GM18861 (cell line): ENCODE results near the gene CDCA8.
A peak's percentile ranks its signal among the peaks of the same experiment; 100 is the strongest.

Experiments used
- ATAC-seq: cut with Tn5 transposase; IDR thresholded peaks from one replicate; pipeline ENCODE4 v1.9.1; 2021; ENCODE audit not compliant: unreplicated experiment

Gene CDCA8

DNA sequence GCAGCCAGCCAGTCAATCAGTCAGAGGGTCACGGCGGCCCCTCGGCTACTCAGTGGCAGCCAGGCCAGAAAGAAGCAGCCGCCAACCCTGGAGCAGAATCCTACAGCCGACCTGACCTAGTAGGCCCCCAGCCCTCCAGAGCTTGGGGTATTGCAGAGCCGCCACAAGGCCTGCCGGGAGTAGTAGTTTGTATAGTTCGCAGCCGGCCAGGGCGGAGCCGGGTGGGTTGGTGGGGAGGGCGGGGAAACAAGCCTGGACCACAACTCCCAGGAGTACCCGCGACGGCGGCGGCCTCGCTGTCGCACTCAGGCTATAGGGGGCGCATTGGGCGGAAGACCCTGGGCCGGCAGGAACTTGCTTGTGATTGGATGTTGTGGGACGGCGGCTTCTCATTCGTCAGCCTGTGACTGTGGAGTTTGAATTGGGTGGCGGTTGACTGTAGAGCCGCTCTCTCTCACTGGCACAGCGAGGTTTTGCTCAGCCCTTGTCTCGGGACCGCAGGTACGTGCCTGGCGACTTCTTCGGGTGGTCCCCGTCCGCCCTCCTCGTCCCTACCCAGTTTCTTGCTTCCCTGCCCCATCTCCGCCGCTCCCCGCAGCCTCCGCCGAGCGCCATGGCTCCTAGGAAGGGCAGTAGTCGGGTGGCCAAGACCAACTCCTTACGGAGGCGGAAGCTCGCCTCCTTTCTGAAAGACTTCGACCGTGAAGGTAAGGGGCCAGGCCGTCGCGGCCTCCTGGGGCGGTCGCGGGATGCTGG lies at the start of gene CDCA8:
Gene CDCA8, plus strand, starts transcription at position 439 of the 756 bp plus-strand sequence. Its CDS starts 175 bp downstream, at position 614.
- peak; percentile 66 for ATAC-seq

- no peak for ATAC-seq
Observed at GRCh38 chr1:37647281-37647680, 45.0 kb upstream of the CDCA8 start.

DNA sequence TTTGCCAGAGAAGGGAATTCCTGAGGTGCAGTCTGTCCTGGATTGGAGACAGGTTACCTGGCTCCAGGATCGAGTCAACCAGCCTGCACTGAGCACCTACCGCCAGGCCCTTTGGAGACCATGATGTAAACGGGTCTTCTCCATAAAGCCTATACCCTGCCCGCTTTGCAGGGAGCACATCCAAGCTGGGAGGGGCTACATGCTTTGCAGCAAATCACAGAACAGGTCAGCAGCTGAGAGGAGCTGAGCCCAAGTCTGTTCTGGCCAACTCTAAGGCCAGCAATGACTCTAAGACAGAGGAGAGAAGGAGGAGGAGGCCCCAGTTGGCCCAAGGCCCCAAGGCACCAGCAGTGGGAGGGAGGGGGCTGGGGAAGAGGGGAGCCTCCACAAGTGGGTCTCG lies 42.1 kb upstream of the CDCA8 start:
- no peak for ATAC-seq

DNA sequence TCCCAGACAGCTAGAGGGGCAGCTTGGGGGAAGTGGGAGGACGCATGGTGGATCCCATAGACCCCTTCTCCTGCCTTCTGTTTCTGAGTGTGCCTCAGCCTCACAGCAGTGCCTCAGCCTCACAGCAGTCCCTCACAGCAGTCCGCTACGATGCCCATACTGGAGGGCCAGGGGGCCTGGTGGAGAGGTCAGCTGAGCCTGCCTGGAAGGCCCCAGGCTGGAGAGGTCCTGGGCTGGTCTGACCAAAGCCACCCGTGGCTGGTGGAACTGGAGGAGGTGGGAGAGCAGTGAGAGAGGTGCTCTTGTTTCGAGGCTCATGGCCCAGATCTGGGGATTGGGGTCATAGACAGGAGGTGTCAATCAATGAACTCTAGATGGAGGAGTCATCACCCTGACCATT lies 41.6 kb upstream of the CDCA8 start:
- no peak for ATAC-seq

- ATAC-seq: no peak
Observed at GRCh38 chr1:37651803-37652202, 40.5 kb upstream of the CDCA8 start.

DNA sequence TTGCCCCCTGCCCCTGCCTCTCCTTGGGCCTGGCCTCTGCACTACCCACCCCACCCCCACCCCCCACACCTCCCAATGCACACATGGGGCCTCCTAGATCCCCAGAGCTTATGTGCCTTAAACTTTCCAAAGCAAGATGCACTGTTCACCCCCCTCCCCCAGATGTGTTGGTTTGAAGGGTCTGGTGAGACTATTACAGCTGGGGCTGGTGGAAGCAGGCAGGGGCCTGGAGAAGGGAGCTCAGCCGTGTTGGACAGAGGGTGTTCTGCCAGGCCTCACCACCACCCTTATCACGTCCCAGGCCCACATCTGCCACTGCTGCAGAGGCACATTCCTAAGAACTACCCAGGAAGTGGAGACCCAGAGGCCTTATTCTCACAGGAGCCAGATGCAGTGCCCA lies 39.3 kb upstream of the CDCA8 start:
- ATAC-seq: no peak

DNA sequence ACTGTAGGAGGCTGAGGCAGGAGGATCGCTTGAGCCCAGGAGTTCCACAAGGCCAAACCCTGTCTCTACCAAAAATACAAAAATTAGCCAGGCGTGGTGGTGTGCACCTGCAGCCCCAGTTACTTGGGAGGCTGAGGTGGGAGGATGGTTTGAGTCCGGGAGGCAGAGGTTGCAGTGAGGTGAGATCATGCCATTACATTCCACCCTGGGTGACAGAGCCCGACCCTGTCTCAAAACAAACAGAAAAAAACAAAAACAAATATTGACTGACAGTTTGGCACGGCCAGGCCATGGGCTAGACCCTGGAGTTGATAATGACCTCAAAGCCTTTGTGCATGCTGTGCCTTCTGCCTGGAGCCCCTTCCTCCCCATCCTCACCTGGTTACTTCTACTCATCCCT lies 38.4 kb upstream of the CDCA8 start:
- no peak for ATAC-seq

DNA sequence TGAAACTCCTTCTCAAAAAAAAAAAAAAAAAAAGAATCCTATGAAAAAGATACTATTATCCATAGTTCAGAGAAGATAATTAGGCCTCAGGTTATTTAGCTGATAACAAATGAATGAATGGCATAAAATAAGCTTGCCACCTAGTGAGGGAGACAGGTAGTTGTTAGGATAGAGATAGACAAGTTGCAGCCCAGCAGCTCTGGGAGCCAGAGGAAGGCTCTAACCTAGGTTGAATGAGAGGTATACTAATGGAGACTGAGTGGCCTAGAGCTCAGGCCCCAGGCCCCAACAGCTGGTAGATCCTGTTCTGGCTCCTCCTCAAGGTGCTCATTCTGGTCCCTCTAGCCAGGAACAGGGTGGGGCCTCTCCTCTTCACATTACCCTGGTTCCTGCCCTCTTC lies 37.0 kb upstream of the CDCA8 start:
- no peak for ATAC-seq

DNA sequence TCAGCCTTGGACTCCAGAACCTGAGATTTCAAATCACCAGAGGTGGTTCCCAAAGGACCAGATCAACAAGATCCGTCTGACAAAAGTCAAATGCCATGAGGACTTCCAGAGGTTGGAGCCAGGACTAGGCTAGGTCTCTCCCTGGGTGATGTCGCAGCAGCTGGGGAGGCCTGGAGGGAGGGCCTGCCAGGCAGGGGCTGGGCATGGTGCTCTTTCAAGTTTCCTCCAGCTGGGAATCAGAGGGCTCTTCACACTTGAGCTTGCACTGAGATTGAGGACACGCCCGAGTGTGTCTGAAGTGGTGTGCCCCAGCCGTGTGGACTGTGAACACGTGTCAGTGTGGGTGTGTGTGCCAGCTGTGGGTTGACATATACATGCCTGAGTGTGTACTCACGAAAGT lies 36.3 kb upstream of the CDCA8 start:
- no peak for ATAC-seq

DNA sequence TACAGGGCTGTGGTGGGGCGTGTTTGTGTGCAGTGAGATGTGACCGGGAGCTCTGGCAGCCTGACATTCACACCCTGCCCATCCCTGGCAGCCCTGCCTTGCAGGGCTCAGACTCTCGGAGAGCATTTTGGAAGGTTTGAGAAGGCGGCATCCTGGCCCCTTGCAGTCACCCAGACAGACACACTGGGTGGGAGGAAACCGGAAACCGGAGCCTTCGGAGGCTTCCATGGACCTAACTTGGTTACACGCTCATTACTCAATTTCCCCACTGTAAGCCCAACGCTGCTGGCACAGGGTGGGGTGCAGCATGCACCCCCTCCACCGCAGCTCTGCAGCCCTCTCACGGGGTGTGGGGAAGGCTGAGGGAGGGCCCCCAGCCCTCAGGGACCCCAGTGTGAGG lies 35.4 kb upstream of the CDCA8 start:
- no peak for ATAC-seq

- ATAC-seq: no peak
Observed at GRCh38 chr1:37657620-37658412, 34.5 kb upstream of the CDCA8 start.

- no peak for ATAC-seq
Observed at GRCh38 chr1:37658486-37658885, 33.8 kb upstream of the CDCA8 start.

- no peak for ATAC-seq
Observed at GRCh38 chr1:37660664-37661063, 31.7 kb upstream of the CDCA8 start.

DNA sequence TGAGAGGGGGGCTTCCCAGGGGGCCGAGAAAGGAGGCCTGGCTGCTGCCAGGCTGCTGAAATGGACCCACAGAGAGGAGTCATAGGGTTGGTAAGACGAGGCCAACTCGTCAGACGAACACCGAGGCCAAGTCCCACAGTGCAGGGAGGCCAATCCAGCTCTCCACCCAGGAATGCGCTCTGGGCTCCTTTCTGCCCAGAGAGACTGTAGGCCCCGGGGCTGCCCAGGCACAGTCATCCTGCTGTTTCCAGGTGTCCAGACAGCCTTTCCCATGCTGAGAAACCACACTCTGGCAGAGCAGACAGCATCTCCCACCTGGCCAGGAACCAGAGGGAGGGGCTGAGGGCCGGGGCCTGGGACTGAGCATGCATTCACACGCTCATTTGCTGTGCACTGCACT lies 30.9 kb upstream of the CDCA8 start:
- no peak for ATAC-seq

DNA sequence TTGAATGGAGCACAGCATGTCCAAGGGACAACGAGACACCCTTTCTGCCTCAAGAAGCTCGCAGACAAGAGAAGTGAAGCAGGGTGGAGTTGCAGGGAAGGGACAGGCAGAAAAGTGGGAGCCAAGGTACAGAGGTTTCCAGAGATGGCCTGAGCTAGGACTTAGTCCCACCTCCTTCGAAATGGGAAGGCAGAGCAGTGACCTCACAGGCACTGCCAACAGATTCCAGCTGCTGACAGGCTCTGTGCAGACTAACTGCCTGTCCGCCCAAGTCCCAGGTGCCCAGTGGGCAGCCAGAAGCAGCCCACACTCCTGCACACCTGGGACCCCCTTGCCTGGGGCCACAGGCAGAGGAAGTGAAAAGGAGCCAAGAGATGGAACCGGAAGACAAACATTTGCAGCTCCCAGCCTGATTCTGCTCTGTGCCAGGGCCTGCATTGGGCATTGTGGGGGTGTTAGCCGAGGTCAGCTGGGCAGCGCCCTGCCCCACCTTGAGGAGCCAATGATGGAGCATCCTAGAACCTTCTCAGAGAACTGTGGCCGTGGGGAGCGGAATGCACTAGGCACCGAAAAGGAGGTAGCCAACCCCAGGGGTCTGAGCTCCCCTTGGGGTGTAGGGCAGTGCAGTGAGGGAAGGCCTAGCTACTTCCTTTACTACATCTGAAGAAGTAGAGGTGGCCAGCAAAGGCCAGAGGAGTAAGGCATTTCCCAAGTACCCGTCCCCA lies 30.1 kb upstream of the CDCA8 start:
- no peak for ATAC-seq

DNA sequence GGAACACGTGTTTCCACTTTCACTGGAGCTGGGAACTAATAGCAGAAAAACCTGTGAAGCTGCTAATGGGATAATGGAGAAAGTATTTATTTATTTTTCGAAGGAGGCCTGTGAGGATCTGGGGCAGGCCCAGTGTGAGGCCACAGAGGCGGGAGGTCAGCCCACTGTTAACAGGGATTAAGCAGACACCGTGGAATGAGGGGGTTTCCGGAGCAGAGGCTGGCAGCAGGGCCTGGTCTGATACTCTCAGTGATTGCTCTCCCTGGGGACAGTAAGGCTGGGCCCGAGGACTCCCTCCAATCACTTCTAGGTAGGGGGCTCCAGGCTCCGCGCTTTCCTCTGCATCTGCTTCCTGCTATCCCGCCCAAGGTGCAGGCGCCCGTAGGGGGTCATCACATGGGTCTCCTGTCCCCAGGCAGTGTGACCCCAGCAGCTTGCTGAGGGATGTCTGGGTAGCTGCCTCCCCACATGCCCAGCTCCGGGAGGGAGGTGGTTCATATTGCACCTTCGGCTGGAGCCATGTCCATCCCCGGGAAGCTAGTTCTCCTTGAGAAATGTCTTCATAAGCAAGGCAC lies 28.8 kb upstream of the CDCA8 start:
- no peak for ATAC-seq

- ATAC-seq: no peak
Observed at GRCh38 chr1:37666241-37666867, 26.0 kb upstream of the CDCA8 start.

GRCh38 chr1:37667023-37667671 lies 25.2 kb upstream of the CDCA8 start:
- no peak for ATAC-seq

DNA sequence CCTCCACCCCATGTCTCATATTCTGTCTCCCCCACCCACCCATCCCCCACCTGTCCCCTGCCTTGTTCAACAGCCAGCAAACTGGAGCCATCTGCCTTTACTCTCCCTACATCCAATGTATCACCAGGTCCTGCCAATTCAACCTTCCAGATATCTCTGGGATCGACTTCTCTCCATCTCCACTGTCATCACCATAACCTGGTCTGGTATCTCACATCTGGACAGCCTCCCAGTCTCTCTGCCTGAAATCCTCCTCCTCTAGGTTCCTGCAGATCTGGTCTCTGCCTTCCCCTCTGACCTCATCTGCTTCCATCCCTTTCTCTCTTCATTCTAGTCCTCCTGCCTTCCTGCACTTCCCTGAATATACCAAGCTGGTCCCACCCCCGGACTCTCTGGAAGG lies 22.2 kb upstream of the CDCA8 start:
- no peak for ATAC-seq

- ATAC-seq: no peak
Observed at GRCh38 chr1:37671261-37671660, 21.1 kb upstream of the CDCA8 start.
